HepG2 (cell line): Measurements from ENCODE around the gene CDC42EP4. TPM values are rescaled to one million over a fixed set of nuclear protein-coding genes. Genes with fewer than 3 reads are reported as not detected.

Experiments used
- ADNP ChIP-seq: sonication (generic); formaldehyde crosslinking; IDR thresholded peaks from 2 replicates; pipeline ENCODE4 v1.4.0; 2020; ENCODE audit warnings: missing genetic modification reagents
- CHD4 ChIP-seq: fragments of 200-600 bp; sonication (generic); IDR thresholded peaks from 2 replicates; pipeline ENCODE4 v1.7.0; 2017; ENCODE audit warnings: mild to moderate bottlenecking, low read length, borderline replicate concordance
- ELF1 ChIP-seq: sonication (generic); formaldehyde crosslinking; IDR thresholded peaks from 2 replicates; pipeline ENCODE4 v1.4.0; 2020; ENCODE audit warnings: missing genetic modification reagents
- EZH2 ChIP-seq: conservative IDR thresholded peaks from 2 replicates; pipeline ENCODE4 v1.6.1; 2012; ENCODE audit warnings: mild to moderate bottlenecking, low read depth, low read length, moderate library complexity
- FOXK2 ChIP-seq: fragments of 450-650 bp; IDR thresholded peaks from 2 replicates; pipeline ENCODE4 v1.6.1; 2016
- GFI1 ChIP-seq: sonication (generic); formaldehyde crosslinking; IDR thresholded peaks from 2 replicates; pipeline ENCODE4 v1.5.0; 2020; ENCODE audit warnings: missing genetic modification reagents, mild to moderate bottlenecking, borderline replicate concordance
- MED1 ChIP-seq: sonication (generic); formaldehyde crosslinking; IDR thresholded peaks from 2 replicates; pipeline ENCODE4 v1.4.0; 2020; ENCODE audit warnings: missing genetic modification reagents
- MEIS1 ChIP-seq: sonication (generic); formaldehyde crosslinking; IDR thresholded peaks from 2 replicates; pipeline ENCODE4 v1.9.0; 2021; ENCODE audit warnings: mild to moderate bottlenecking, missing genetic modification reagents, moderate library complexity, borderline replicate concordance
- MTA3 ChIP-seq: sonication (generic); formaldehyde crosslinking; IDR thresholded peaks from 2 replicates; pipeline ENCODE4 v1.4.0; 2020; ENCODE audit warnings: missing genetic modification reagents
- MYNN ChIP-seq: sonication (generic); formaldehyde crosslinking; IDR thresholded peaks from 2 replicates; pipeline ENCODE4 v1.4.0; 2020; ENCODE audit warnings: mild to moderate bottlenecking, low read depth, missing genetic modification reagents
- NFIC ChIP-seq: IDR thresholded peaks from 2 replicates; pipeline ENCODE4 v1.6.1; 2012; ENCODE audit warnings: mild to moderate bottlenecking, low read length, inconsistent platforms
- RAD21 ChIP-seq: fragments of 450-650 bp; formaldehyde crosslinking; IDR thresholded peaks from 2 replicates; pipeline ENCODE4 v1.5.0; 2020; ENCODE audit warnings: mild to moderate bottlenecking
- RBAK ChIP-seq: sonication (generic); formaldehyde crosslinking; IDR thresholded peaks from 2 replicates; pipeline ENCODE4 v1.5.1; 2020; ENCODE audit warnings: mild to moderate bottlenecking, missing genetic modification reagents
- REPIN1 ChIP-seq: sonication (generic); formaldehyde crosslinking; IDR thresholded peaks from 2 replicates; pipeline ENCODE4 v1.8.0; 2022; ENCODE audit warnings: missing genetic modification reagents, low read depth, mild to moderate bottlenecking, borderline replicate concordance
- RFXAP ChIP-seq: sonication (generic); formaldehyde crosslinking; IDR thresholded peaks from 2 replicates; pipeline ENCODE4 v1.4.0; 2020; ENCODE audit warnings: missing genetic modification reagents, borderline replicate concordance
- TRAFD1 ChIP-seq: sonication (generic); formaldehyde crosslinking; IDR thresholded peaks from 2 replicates; pipeline ENCODE4 v1.5.1; 2020; ENCODE audit warnings: missing genetic modification reagents, mild to moderate bottlenecking, borderline replicate concordance
- XBP1 ChIP-seq: sonication (generic); formaldehyde crosslinking; IDR thresholded peaks from 2 replicates; pipeline ENCODE4 v1.5.0; 2020; ENCODE audit warnings: missing genetic modification reagents
- ZBTB26 ChIP-seq: IDR thresholded peaks from 2 replicates; pipeline ENCODE4 v1.6.1; 2016; ENCODE audit warnings: missing compliant biosample characterization, missing genetic modification reagents, borderline replicate concordance
- ZKSCAN8 ChIP-seq: IDR thresholded peaks from 2 replicates; pipeline ENCODE4 v1.6.1; 2016; ENCODE audit warnings: borderline replicate concordance, missing genetic modification reagents, missing compliant biosample characterization
- ZNF12 ChIP-seq: sonication (generic); formaldehyde crosslinking; IDR thresholded peaks from 2 replicates; pipeline ENCODE4 v1.5.0; 2020; ENCODE audit warnings: missing genetic modification reagents
- ZNF232 ChIP-seq: sonication (generic); formaldehyde crosslinking; IDR thresholded peaks from 2 replicates; pipeline ENCODE4 v1.4.0; 2020; ENCODE audit warnings: missing genetic modification reagents, borderline replicate concordance
- ZNF335 ChIP-seq: sonication (generic); formaldehyde crosslinking; IDR thresholded peaks from 2 replicates; pipeline ENCODE4 v1.4.0; 2020; ENCODE audit warnings: missing genetic modification reagents
- ZNF598 ChIP-seq: sonication (generic); formaldehyde crosslinking; IDR thresholded peaks from 2 replicates; pipeline ENCODE4 v1.5.1; 2020; ENCODE audit warnings: mild to moderate bottlenecking, missing genetic modification reagents, borderline replicate concordance
- ZNF660 ChIP-seq: sonication (generic); formaldehyde crosslinking; IDR thresholded peaks from 2 replicates; pipeline ENCODE4 v1.5.1; 2020; ENCODE audit warnings: mild to moderate bottlenecking, low read depth, missing genetic modification reagents, borderline replicate concordance
- ZNF7 ChIP-seq: IDR thresholded peaks from 2 replicates; pipeline ENCODE4 v1.6.1; 2016; ENCODE audit warnings: missing biosample characterization, missing genetic modification reagents
- ZNF704 ChIP-seq: sonication (generic); formaldehyde crosslinking; IDR thresholded peaks from 2 replicates; pipeline ENCODE4 v1.8.1; 2023; ENCODE audit warnings: mild to moderate bottlenecking, inconsistent platforms, moderate library complexity, missing genetic modification reagents, borderline replicate concordance
- ZNF781 ChIP-seq: sonication (generic); formaldehyde crosslinking; IDR thresholded peaks from 2 replicates; pipeline ENCODE4 v1.5.1; 2020; ENCODE audit warnings: borderline replicate concordance, mild to moderate bottlenecking, missing genetic modification reagents; ENCODE audit errors: not compliant biosample characterization
- polyA plus RNA-seq, 8 experiments: library from polyadenylated mRNA; depleted of rRNA in 3 of 8; stranded (reverse) in 7 of 8; unstranded in 1 of 8; fragments of >200 nt; fragmentation: Illumina TruSeq in 4 of 8; extraction: Trizol in 4 of 8; gene quantifications; 2 replicates each; pipeline versions ENCODE4 v1.2.1 to v1.2.3, GENCODE V29; 2011 to 2016; ENCODE audit warnings: low read depth in 4 of 8, missing spikeins in 1 of 8, mixed read lengths in 1 of 8; ENCODE audit not compliant: insufficient read depth in 1 of 8
- total RNA-seq, 5 experiments: library from RNA; depleted of rRNA; stranded (reverse); fragments of >200 nt; fragmentation: Illumina TruSeq; extraction: Trizol; gene quantifications; 2 replicates each; pipeline ENCODE4 v1.2.3, GENCODE V29; 2016; ENCODE audit warnings: low read depth in 1 of 5

Gene CDC42EP4
- total and polyA plus RNA-seq, 2 of the 13 experiments (the other 11 are each of a cell fraction or from before 2014, with no cell fraction given): 19.0 to 54.0 TPM

GRCh38 chr17:73261952-73262675 lies 49.7 kb downstream of the CDC42EP4 start (continued):
- TF ChIP-seq MYNN (CRISPR knock-in tag): no peak
- peak; percentile 81; the same call in 1 of the 2 replicates for TF ChIP-seq FOXK2
- 0 out of 2 replicates have a peak, but pooled peaks have one; percentile 35 for TF ChIP-seq ZNF12 (CRISPR knock-in tag)
- TF ChIP-seq RAD21 (CRISPR knock-in tag): peak; percentile 82
- no peak for TF ChIP-seq EZH2
- TF ChIP-seq REPIN1 (CRISPR knock-in tag): peak; percentile 87
- TF ChIP-seq ZNF7: no peak
- TF ChIP-seq ZNF598 (CRISPR knock-in tag): no peak
- TF ChIP-seq ZNF704 (CRISPR knock-in tag): 0 out of 2 replicates have a peak, but pooled peaks have one; percentile 52
- peak; percentile 15 for TF ChIP-seq ZNF781 (CRISPR knock-in tag)
- TF ChIP-seq TRAFD1 (CRISPR knock-in tag): no peak; the same call in 1 of the 2 replicates
- TF ChIP-seq XBP1 (CRISPR knock-in tag): no peak
- peak; percentile 55; the same call in 1 of the 2 replicates for TF ChIP-seq ELF1 (CRISPR knock-in tag)
- TF ChIP-seq ZNF335 (CRISPR knock-in tag): no peak; the same call in none of the 2 replicates
- no peak for TF ChIP-seq NFIC
- TF ChIP-seq MED1 (CRISPR knock-in tag): peak; percentile 59; the same call in 1 of the 2 replicates
- TF ChIP-seq CHD4: peak; percentile 83
- TF ChIP-seq GFI1 (CRISPR knock-in tag): peak; percentile 54; the same call in 1 of the 2 replicates
- TF ChIP-seq ZNF232 (CRISPR knock-in tag): peak; percentile 88; the same call in 1 of the 2 replicates
- no peak for TF ChIP-seq ZBTB26
- TF ChIP-seq ZNF660 (CRISPR knock-in tag): no peak
- TF ChIP-seq MEIS1 (CRISPR knock-in tag): peak; percentile 16; the same call in 1 of the 2 replicates
- no peak for TF ChIP-seq MTA3 (CRISPR knock-in tag)
- peak; percentile 9 for TF ChIP-seq ADNP
- TF ChIP-seq ZKSCAN8 (CRISPR knock-in tag): peak; percentile 57; the same call in 1 of the 2 replicates
- TF ChIP-seq RFXAP: peak; percentile 44; the same call in 1 of the 2 replicates
- TF ChIP-seq RBAK (CRISPR knock-in tag): no peak
